Lung (tissue), 12 donors: ENCODE data around the gene PROKR2. TPM values are rescaled to one million over a fixed set of nuclear protein-coding genes. Genes with fewer than 3 reads are reported as not detected.

ENCODE experiments used
- ATAC-seq: fragments of 200-7000 bp; cut with Tn5 transposase; one replicate; pipeline ENCODE4 v1.9.1; 2020; ENCODE audit warnings: moderate number of reproducible peaks; ENCODE audit not compliant: insufficient read depth, low FRiP score
- DNase-seq, 3 donors: peaks; one replicate each; pipeline ENCODE4 v3.0.0-alpha.2; 2013 to 2017
- H3K27ac ChIP-seq, 2 donors: one replicate each; pipeline ENCODE4 v1.5.1; 2013; ENCODE audit warnings: mild to moderate bottlenecking in 2 of 2, moderate library complexity in 2 of 2, control low read depth in 1 of 2, inconsistent platforms in 1 of 2, low read depth in 1 of 2, low read length in 1 of 2
- H3K27me3 ChIP-seq, 3 donors: one replicate each; pipeline ENCODE4 v1.5.1; 2013; ENCODE audit warnings: low read length in 2 of 3; ENCODE audit not compliant: control insufficient read depth in 3 of 3, insufficient read depth in 3 of 3
- H3K36me3 ChIP-seq, 4 donors: one replicate each; pipeline ENCODE4 v1.5.1; 2013; ENCODE audit warnings: low read length in 4 of 4, mild to moderate bottlenecking in 1 of 4, moderate library complexity in 1 of 4; ENCODE audit not compliant: control insufficient read depth in 4 of 4, insufficient read depth in 4 of 4
- H3K4me1 ChIP-seq, 5 donors: one replicate each; pipeline ENCODE4 v1.5.1; 2013; ENCODE audit warnings: low read length in 5 of 5, mild to moderate bottlenecking in 2 of 5, moderate library complexity in 1 of 5; ENCODE audit not compliant: control insufficient read depth in 5 of 5, insufficient read depth in 5 of 5
- H3K4me3 ChIP-seq: one replicate; pipeline ENCODE4 v1.5.1; 2013; ENCODE audit warnings: mild to moderate bottlenecking, control low read depth, moderate library complexity
- H3K9ac ChIP-seq, 2 donors: one replicate each; pipeline ENCODE4 v1.5.1; 2013; ENCODE audit warnings: low read length in 2 of 2, control low read depth in 1 of 2; ENCODE audit not compliant: insufficient read depth in 1 of 2
- H3K9me3 ChIP-seq, 4 donors: one replicate each; pipeline ENCODE4 v1.5.1; 2013; ENCODE audit warnings: low read length in 3 of 4, mild to moderate bottlenecking in 1 of 4, moderate library complexity in 1 of 4; ENCODE audit not compliant: control insufficient read depth in 4 of 4, insufficient read depth in 3 of 4
- WGBS, 2 donors: extraction: QIAGEN DNeasy Blood & Tissue Kit; methylation state at CpG; one replicate each; pipeline ENCODE4 v1.1.7; 2013; 5-methylcytosine and 5-hydroxymethylcytosine counted together
- polyA plus RNA-seq, 2 donors: library from polyadenylated mRNA; stranded (reverse); fragments of 200-250 nt; gene quantifications; one replicate each; pipeline ENCODE4 v1.2.1, GENCODE V29; 2013
- total RNA-seq, 2 donors: library from RNA; depleted of rRNA in 1 of 2; stranded (reverse); fragments of >200 nt in 1 of 2; gene quantifications; one replicate each; pipeline ENCODE4 v1.2.1, GENCODE V29; 2014 to 2021
- TF ChIP-seq, protein P1 (sequence below): IDR thresholded peaks from 2 replicates; pipeline ENCODE4 v1.5.1; 2012; ENCODE audit warnings: mild to moderate bottlenecking; ENCODE audit errors: control extremely low read depth, extremely low read depth
- donor health status: control.
- donor health status: control.
- donor health status: Bipolar disorder and iron deficiency.
- donor health status: healthy.
- donor health status: DM: yes; HTN: yes; CAD: no.

The PROKR2 gene
- total and polyA plus RNA-seq, 4 donors: not detected

DNA sequence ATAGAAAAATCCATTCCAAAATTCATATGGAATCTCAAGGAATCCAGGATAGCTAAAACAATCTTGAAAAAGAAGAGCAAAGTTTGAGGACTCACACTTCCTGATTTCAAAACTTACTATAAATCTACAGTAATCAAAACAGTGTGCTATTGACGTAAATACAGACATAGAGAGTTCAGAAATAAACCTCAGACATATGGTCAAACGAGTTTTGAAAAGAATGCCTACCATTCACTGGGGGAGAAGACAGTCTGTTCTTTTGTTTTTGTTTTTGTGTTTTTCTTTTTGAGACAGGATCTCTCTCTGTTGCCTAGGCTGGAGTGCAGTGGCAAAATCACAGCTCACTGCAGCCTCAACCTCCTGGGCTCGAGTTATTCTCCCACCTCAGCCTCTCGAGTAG lies 25.3 kb upstream of the PROKR2 start:
- no peak overlapping the region for H3K4me3 ChIP-seq
- H3K27ac ChIP-seq: no peak overlapping the region
- DNase-seq (no peak), ATAC-seq (no peak)
- H3K9ac ChIP-seq: no peak overlapping the region
- peaks cover 0 to 1% (median 0%) of the 10 kb centered on the region in 4 donors for H3K9me3 ChIP-seq
- H3K36me3 ChIP-seq: no peaks in the 10 kb centered on the region
- no peaks in the 10 kb centered on the region for H3K27me3 ChIP-seq
- TF ChIP-seq, protein P1, sequence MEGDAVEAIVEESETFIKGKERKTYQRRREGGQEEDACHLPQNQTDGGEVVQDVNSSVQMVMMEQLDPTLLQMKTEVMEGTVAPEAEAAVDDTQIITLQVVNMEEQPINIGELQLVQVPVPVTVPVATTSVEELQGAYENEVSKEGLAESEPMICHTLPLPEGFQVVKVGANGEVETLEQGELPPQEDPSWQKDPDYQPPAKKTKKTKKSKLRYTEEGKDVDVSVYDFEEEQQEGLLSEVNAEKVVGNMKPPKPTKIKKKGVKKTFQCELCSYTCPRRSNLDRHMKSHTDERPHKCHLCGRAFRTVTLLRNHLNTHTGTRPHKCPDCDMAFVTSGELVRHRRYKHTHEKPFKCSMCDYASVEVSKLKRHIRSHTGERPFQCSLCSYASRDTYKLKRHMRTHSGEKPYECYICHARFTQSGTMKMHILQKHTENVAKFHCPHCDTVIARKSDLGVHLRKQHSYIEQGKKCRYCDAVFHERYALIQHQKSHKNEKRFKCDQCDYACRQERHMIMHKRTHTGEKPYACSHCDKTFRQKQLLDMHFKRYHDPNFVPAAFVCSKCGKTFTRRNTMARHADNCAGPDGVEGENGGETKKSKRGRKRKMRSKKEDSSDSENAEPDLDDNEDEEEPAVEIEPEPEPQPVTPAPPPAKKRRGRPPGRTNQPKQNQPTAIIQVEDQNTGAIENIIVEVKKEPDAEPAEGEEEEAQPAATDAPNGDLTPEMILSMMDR: no peak
- H3K4me1 ChIP-seq: no peaks in the 10 kb centered on the region
- WGBS, 2 donors: 55 to 59% methylated on average over 4 of the region's 4 CpGs

DNA sequence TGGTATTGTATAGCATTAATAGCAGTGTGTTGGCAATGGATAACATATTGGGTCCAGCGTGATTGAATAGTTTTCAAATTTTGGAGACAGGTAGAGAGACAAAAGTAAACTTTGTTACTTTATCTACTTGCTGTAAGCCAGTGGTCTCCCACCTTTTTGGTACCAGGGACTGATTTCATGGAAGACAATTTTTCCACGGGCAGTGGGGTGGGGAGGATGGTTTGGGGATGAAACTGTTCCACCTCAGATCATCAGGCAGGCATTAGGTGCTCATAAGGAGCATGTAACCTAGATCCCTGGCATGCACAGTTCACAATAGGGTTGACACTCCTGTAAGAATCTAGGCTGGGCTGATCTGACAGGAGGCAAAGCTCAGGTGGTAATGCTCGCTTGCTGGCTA lies 14.6 kb upstream of the PROKR2 start:
- Histone ChIP-seq H3K4me3 (no peak overlapping the region), H3K4me1 (no peaks in the 10 kb centered on the region), H3K27ac (no peak overlapping the region), H3K9me3 (no peaks in the 10 kb centered on the region), H3K9ac (no peak overlapping the region), H3K36me3 (no peaks in the 10 kb centered on the region), H3K27me3 (no peaks in the 10 kb centered on the region)
- WGBS, 2 donors: 80 to 89% methylated on average over 3 of the region's 3 CpGs
- ATAC-seq (no peak), DNase-seq (no peak)
- TF ChIP-seq, protein P1: no peak

DNA sequence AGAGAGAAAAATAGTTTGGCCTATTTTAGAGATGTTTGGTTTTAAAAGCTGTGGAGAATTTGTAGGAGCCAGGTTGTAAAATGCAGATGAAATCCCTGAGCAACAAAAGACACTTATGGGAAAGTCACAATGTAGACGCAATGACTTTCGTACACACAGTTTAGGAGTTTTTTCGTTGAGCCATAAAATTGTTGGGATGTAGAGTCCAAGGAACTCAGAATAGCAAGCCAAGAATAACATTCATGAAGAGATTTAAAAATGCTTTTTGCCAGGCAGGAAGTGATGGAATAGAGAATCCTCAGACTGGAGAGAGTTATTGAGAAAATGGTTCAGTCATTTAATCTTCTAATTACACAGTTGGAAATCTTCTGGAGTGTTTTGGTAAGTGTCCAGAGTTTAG lies 11.5 kb upstream of the PROKR2 start:
- Histone ChIP-seq H3K9me3 (no peaks in the 10 kb centered on the region), H3K36me3 (no peaks in the 10 kb centered on the region), H3K9ac (no peak overlapping the region), H3K4me3 (no peak overlapping the region), H3K27ac (no peak overlapping the region), H3K27me3 (no peaks in the 10 kb centered on the region), H3K4me1 (no peaks in the 10 kb centered on the region)
- 83 to 93% methylated on average over 3 of the region's 3 CpGs for WGBS, 2 donors
- TF ChIP-seq, protein P1: no peak
- ATAC-seq (no peak), DNase-seq (no peak)

DNA sequence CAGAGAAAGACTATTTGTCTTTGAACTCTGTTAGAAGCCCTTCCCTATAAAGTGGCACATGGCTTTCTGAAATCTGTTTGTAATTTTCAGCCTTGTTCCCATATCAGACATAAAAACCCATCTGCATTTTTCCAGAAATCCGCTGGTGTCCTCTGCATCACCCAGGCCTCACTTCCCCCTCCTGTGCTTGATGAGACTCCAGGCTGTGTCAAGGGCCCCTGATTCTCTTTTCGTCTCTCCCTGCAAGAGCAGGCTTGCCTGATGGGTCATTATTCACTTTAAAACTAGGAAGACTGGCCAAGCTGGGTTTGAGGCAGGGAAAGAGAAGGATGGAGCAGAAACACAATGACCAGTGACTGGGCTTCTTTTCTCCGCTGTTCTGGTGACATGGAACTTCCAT lies 10.6 kb upstream of the PROKR2 start:
- no peak overlapping the region for H3K27ac ChIP-seq
- no peaks in the 10 kb centered on the region for H3K9me3 ChIP-seq
- no peak for ATAC-seq
- no peak overlapping the region for H3K4me3 ChIP-seq
- H3K4me1 ChIP-seq: no peaks in the 10 kb centered on the region
- no peaks in the 10 kb centered on the region for H3K27me3 ChIP-seq
- TF ChIP-seq, protein P1: no peak
- no peaks in the 10 kb centered on the region for H3K36me3 ChIP-seq
- 62 to 80% methylated on average over 3 of the region's 3 CpGs for WGBS, 2 donors
- no peak for DNase-seq
- H3K9ac ChIP-seq: no peak overlapping the region
